Retinal pigment epithelial cell (primary cell): Measurements from ENCODE around the gene PCP4L1.

Source experiments
- DNase-seq: peaks from one replicate; pipeline ENCODE4 v3.0.0-alpha.2; 2010; ENCODE audit warnings: low read depth
- H3K4me3 ChIP-seq: 2 replicates; pipeline ENCODE4 v1.5.1; 2011; ENCODE audit warnings: mild to moderate bottlenecking, low read length, control low read depth, moderate library complexity
- CTCF ChIP-seq: conservative IDR thresholded peaks from 2 replicates; pipeline ENCODE4 v1.5.1; 2011; ENCODE audit warnings: low read depth, low read length, control low read depth, inconsistent platforms

Gene PCP4L1

GRCh38 chr1:161225178-161225533, 33.4 kb upstream of the PCP4L1 start:
- no peak for TF ChIP-seq CTCF
- no peak overlapping the region for H3K4me3 ChIP-seq
- DNase-seq, result no peak

GRCh38 chr1:161225534-161226319, 32.8 kb upstream of the PCP4L1 start, which contains the start of gene TOMM40L:
TOMM40L (plus strand) TSS chr1:161226060; CDS start chr1:161226490, 430 bp downstream.
- peak; percentile 57 for TF ChIP-seq CTCF
- peak within 1 kb of the TSS; percentile 95 for H3K4me3 ChIP-seq
- DNase-seq, result peak; percentile 95

GRCh38 chr1:161226320-161226711, 32.2 kb upstream of the PCP4L1 start:
- DNase-seq, result no peak
- TF ChIP-seq CTCF, result no peak
- H3K4me3 ChIP-seq, result peak overlapping the region; percentile 95

GRCh38 chr1:161226759-161227158, 31.8 kb upstream of the PCP4L1 start:
- no peak for TF ChIP-seq CTCF
- H3K4me3 ChIP-seq, result peak overlapping the region; percentile 95
- DNase-seq, result no peak

GRCh38 chr1:161227196-161227871, 31.2 kb upstream of the PCP4L1 start:
- DNase-seq, result no peak
- H3K4me3 ChIP-seq, result peak overlapping the region; percentile 5
- TF ChIP-seq CTCF, result peak; percentile 83

GRCh38 chr1:161228032-161228431, 30.5 kb upstream of the PCP4L1 start:
- no peak overlapping the region for H3K4me3 ChIP-seq
- no peak for DNase-seq
- no peak for TF ChIP-seq CTCF

GRCh38 chr1:161229896-161230295, 28.6 kb upstream of the PCP4L1 start:
- peak; percentile 18 for TF ChIP-seq CTCF
- H3K4me3 ChIP-seq, result no peak overlapping the region
- DNase-seq, result no peak
